Activated CD4-positive, alpha-beta T cell treated with anti-CD3 and anti-CD28 coated beads, Interleukin-2, amount 50 U/mL, for 4 hours (primary cell): ENCODE data around the gene MATN1.
"Not testable (repeated sequence)": the region's sequence is repeated elsewhere in the genome, so short reads cannot be mapped to it uniquely, and the experiment has no call there.

Experiments used
- DNase-seq, 2 experiments: peaks; one replicate each; pipeline ENCODE4 v3.0.0-alpha.2; 2020

Gene MATN1, protein sequence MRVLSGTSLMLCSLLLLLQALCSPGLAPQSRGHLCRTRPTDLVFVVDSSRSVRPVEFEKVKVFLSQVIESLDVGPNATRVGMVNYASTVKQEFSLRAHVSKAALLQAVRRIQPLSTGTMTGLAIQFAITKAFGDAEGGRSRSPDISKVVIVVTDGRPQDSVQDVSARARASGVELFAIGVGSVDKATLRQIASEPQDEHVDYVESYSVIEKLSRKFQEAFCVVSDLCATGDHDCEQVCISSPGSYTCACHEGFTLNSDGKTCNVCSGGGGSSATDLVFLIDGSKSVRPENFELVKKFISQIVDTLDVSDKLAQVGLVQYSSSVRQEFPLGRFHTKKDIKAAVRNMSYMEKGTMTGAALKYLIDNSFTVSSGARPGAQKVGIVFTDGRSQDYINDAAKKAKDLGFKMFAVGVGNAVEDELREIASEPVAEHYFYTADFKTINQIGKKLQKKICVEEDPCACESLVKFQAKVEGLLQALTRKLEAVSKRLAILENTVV

DNA sequence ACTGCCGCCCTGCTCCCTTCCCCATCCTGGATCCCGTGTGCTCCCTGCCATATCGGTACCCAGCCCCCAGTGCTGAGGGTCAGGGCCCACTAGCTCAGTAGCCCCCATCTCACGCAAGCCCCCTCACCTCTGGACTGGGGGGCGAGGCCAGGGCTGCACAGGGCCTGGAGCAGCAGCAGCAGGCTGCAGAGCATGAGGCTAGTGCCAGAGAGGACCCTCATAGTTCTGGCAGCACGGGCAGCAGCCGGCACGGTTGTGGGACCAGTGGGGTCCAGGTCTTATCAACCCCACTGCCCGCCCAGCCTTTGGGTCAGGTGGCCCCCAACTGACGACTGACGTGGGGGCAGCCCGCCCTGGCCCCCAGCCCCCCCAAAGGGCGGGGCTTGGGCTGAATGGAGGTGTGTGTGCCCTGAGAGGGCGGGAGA lies at the start of gene MATN1:
Gene MATN1, minus strand, starts transcription at position 255 of the 425 bp plus-strand sequence. Its CDS starts 34 bp downstream, at position 221.
- DNase-seq = no peak

GRCh38 chr1:30771005-30771404 lies 47.6 kb upstream of the MATN1 start:
- no peak for DNase-seq

DNA sequence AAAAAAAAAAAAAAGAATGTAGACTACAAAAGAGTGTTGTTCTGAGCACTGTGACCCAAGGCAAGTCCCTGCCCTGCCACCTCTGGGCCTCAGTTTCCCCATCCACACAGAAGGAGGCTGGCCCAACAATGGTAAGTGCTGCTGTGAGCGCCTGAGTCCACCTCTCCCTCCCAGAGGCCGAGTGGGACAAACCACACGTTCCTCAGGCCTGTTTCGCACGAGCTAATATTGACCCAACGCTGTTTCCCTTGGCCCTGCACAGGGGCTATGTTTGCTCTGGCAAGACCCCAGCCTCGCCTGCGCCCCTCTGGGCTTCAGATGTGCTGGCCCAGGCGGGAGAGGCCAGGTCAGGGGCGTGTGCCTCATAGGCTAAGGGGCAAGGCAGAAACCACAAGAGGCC lies 46.8 kb upstream of the MATN1 start:
- DNase-seq = no peak

- no peak for DNase-seq
Measured at GRCh38 chr1:30768830-30769718, 45.7 kb upstream of the MATN1 start.

DNA sequence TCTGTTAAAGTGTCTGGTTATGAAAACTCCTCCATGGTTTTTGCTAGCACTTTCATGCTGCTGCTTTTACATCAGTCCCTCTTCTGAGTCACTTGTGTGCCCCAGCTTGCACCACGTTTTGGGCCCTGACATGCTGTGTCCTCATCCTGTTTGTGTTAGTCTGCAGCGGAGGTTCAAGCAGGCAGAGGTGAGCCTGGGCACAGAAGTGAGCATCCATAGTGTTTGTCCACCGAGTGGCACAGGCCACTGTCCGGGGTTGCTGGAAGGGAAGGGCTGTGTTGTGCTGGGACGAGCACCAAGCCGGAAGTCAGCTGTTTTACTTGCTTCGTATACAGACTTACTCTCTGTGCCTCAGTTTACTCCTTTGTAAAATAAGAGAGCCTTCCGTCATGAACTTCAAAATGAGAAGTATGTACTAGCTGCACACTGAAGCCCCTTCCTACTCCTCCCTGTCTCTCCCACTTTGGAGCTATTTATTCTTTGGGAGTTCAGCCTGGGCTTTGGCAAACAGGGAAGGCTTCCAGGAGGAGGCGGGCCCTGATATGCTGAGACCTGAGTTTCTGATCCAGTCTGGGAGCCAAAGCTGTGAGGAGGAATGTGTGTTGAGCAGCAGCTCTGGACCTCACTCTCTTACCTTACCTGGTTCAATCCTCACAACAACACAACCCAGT lies 44.9 kb upstream of the MATN1 start:
- no peak for DNase-seq

DNA sequence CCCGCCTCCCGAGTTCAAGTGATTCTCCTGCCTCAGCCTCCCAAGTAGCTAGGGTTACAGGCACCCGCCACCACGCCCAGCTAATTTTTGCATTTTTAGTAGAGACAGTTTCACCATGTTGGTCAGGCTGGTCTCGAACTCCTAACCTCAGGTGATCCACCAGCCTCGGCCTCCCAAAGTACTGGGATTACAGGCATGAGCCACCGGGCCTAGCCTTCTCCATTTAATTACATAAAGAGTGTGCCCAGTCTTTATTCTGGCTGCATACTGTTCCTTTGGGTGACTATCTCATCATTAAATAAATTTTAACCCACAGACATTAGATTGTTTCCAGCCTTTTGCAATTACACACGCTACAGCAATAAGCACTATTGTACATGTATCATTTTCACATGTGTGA lies 43.6 kb upstream of the MATN1 start:
- DNase-seq = not testable (repeated sequence)

DNA sequence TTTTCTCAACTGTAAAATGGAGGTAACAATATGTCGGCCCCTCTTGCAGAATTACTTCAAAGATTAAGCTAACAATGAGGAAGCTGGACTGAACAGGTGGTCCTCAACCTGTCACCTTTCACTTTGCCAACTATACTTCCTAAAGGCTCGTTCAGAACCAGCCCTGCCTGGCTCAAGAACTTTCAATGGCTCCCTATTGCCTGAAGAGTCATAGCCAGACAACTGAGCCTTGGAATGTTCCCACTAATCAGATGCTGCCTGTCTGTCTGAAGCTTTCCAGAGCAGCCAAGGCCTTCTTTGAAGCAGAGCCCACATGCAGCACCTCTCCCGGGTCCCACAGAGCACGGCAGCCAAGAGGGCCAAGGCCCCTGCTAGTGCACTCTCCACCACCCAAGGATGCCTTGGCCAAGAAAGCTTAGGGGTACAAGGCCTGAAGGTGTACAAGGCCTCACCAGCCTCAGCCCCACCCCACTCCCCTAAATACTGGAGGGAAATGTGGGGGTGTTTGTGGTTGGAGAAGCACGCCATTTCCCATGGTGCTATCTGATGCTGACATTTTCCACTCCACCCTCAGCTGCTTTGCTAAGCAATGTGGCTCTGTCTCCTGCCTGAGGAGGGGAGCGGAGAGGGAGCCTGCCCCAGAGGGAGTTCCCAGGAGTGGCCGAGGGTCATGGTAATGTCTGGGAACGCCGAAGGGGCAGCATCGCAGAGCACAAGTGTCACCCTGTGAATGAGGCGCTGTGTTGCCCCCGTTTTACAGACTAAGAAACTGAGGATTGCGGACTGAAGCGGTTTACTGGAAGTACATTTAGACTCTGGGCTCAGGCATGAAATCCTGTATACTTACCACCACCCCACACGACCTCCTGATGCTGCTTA lies 42.4 kb upstream of the MATN1 start:
- DNase-seq = no peak

DNA sequence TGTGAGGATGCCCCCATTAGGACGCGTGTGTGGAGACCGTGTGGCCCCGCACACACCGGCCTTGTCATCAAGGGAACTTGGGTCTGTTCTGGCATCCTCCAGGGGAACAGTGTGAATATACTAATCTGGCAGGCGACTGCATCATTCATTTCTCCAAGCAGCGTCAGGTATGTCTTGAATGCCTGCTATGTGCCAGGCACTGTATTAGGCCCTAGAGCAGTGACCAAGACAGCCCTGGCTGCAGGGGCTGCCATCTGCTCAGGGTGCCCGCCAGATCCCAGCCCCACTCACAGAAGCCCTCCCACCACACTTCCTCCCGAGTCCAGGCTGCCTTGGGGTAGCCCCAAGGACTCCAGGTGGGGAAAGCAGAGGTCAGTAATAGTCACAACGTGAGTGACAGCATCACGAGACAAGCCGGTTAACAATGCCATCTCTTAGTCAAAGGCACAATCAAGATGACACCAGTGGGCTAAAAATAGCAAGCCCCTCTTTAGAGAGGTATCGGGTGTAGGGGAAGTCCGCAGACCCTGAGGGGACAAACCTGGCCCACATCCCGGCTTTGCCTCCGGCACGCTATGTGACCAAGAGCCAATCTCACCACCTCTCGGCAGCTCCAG lies 41.7 kb upstream of the MATN1 start:
- DNase-seq = no peak

GRCh38 chr1:30764396-30764795 lies 41.0 kb upstream of the MATN1 start:
- DNase-seq = no peak

GRCh38 chr1:30763651-30764248 lies 40.4 kb upstream of the MATN1 start:
- no peak for DNase-seq

DNA sequence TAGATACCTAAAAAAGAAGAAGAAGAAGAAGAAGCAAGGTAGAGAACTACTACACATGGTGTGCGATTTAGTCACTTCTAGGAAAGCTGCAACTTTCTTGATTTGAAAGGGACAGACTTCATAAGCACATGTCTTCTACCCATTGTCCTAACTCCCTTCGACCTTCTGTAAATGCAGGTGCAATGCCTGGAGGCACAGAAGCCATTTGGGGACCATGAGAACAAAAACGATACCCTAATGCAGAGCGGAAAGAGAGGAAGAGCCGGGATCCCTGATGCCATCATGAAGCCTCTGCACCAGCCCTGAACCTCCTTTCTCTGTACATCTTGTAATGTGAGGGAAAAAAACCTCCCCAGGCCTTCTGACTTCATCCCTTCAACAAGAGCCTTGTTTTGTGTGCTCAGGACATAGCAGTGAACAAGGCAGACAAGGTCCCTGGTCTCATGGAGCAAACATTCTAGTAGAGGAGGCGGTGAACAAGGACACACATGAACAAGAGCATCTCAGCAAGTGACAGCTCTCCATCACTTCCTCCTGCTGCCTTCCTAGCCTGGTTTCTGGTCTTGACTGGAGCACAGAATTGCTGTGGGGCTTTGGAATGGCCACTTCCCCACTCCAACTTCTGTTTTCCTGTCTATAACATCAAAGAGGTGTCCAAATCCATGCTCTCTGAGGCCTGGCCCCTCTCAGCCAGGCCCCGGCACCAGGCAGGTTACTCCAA lies 39.7 kb upstream of the MATN1 start:
- DNase-seq = no peak

- no peak for DNase-seq
Measured at GRCh38 chr1:30762152-30762929, 39.0 kb upstream of the MATN1 start.

- DNase-seq = no peak
Measured at GRCh38 chr1:30761381-30762151, 38.2 kb upstream of the MATN1 start.

- no peak for DNase-seq
Measured at GRCh38 chr1:30760596-30761324, 37.4 kb upstream of the MATN1 start.

GRCh38 chr1:30759718-30760281 lies 36.4 kb upstream of the MATN1 start:
- peak in 1 of 2 experiments; percentile 47 for DNase-seq

- DNase-seq = no peak
Measured at GRCh38 chr1:30758785-30759380, 35.5 kb upstream of the MATN1 start.

GRCh38 chr1:30758121-30758688 lies 34.8 kb upstream of the MATN1 start:
- DNase-seq = no peak
